Lung (tissue), 13 donors: ENCODE results near the gene GOLGA6C. TPM values are rescaled to one million over a fixed set of nuclear protein-coding genes. Genes with fewer than 3 reads are reported as not detected.
"Not testable (repeated sequence)": the region's sequence is repeated elsewhere in the genome, so short reads cannot be mapped to it uniquely, and the experiment has no call there.

Source experiments
- ATAC-seq: fragments of 200-7000 bp; cut with Tn5 transposase; one replicate; pipeline ENCODE4 v1.9.1; 2020; ENCODE audit warnings: moderate number of reproducible peaks; ENCODE audit not compliant: insufficient read depth, low FRiP score
- DNase-seq, 3 donors: peaks; one replicate each; pipeline ENCODE4 v3.0.0-alpha.2; 2013 to 2017
- H3K27ac ChIP-seq, 2 donors: one replicate each; pipeline ENCODE4 v1.5.1; 2013; ENCODE audit warnings: mild to moderate bottlenecking in 2 of 2, moderate library complexity in 2 of 2, control low read depth in 1 of 2, inconsistent platforms in 1 of 2, low read depth in 1 of 2, low read length in 1 of 2
- H3K27me3 ChIP-seq, 3 donors: one replicate each; pipeline ENCODE4 v1.5.1; 2013; ENCODE audit warnings: low read length in 2 of 3; ENCODE audit not compliant: control insufficient read depth in 3 of 3, insufficient read depth in 3 of 3
- H3K36me3 ChIP-seq, 4 donors: one replicate each; pipeline ENCODE4 v1.5.1; 2013; ENCODE audit warnings: low read length in 4 of 4, mild to moderate bottlenecking in 1 of 4, moderate library complexity in 1 of 4; ENCODE audit not compliant: control insufficient read depth in 4 of 4, insufficient read depth in 4 of 4
- H3K4me1 ChIP-seq, 5 donors: one replicate each; pipeline ENCODE4 v1.5.1; 2013; ENCODE audit warnings: low read length in 5 of 5, mild to moderate bottlenecking in 2 of 5, moderate library complexity in 1 of 5; ENCODE audit not compliant: control insufficient read depth in 5 of 5, insufficient read depth in 5 of 5
- H3K4me3 ChIP-seq: one replicate; pipeline ENCODE4 v1.5.1; 2013; ENCODE audit warnings: mild to moderate bottlenecking, control low read depth, moderate library complexity
- H3K9ac ChIP-seq, 2 donors: one replicate each; pipeline ENCODE4 v1.5.1; 2013; ENCODE audit warnings: low read length in 2 of 2, control low read depth in 1 of 2; ENCODE audit not compliant: insufficient read depth in 1 of 2
- H3K9me3 ChIP-seq, 4 donors: one replicate each; pipeline ENCODE4 v1.5.1; 2013; ENCODE audit warnings: low read length in 3 of 4, mild to moderate bottlenecking in 1 of 4, moderate library complexity in 1 of 4; ENCODE audit not compliant: control insufficient read depth in 4 of 4, insufficient read depth in 3 of 4
- CTCF ChIP-seq: IDR thresholded peaks from 2 replicates; pipeline ENCODE4 v1.5.1; 2012; ENCODE audit warnings: mild to moderate bottlenecking; ENCODE audit errors: control extremely low read depth, extremely low read depth
- WGBS, 2 donors: extraction: QIAGEN DNeasy Blood & Tissue Kit; methylation state at CpG; one replicate each; pipeline ENCODE4 v1.1.7; 2013; 5-methylcytosine and 5-hydroxymethylcytosine counted together
- polyA plus RNA-seq, 2 donors: library from polyadenylated mRNA; stranded (reverse); fragments of 200-250 nt; gene quantifications; one replicate each; pipeline ENCODE4 v1.2.1, GENCODE V29; 2013
- small RNA-seq: library from RNA; depleted of rRNA; stranded (forward); fragments of <200 nt; gene quantifications from one replicate; pipeline ENCODE3, GENCODE V24; 2014; ENCODE audit warnings: low replicate concordance
- total RNA-seq, 2 donors: library from RNA; depleted of rRNA in 1 of 2; stranded (reverse); fragments of >200 nt in 1 of 2; gene quantifications; one replicate each; pipeline ENCODE4 v1.2.1, GENCODE V29; 2014 to 2021
- donor health status: control.
- donor health status: control.
- donor health status: Bipolar disorder and iron deficiency.
- donor health status: healthy.
- donor health status: DM: yes; HTN: yes; CAD: no.

The GOLGA6C gene
- total and polyA plus RNA-seq, 4 donors, result 0.01 TPM; not detected in 3

GRCh38 chr15:75314552-75315290 is 56.6 kb downstream of the GOLGA6C start:
- Histone ChIP-seq H3K36me3 (no peaks in the 10 kb centered on the region), H3K9ac (no peak overlapping the region), H3K4me1 (no peaks in the 10 kb centered on the region), H3K9me3 (no peaks in the 10 kb centered on the region), H3K27me3 (peaks cover 0 to 3% (median 0%) of the 10 kb centered on the region in 3 donors), H3K27ac (no peak overlapping the region), H3K4me3 (no peak overlapping the region)
- 75 to 81% methylated on average over 5 of the region's 5 CpGs for WGBS, 2 donors
- no peak for TF ChIP-seq CTCF
- ATAC-seq (no peak), DNase-seq (no peak)

- DNase-seq, H3K4me3 ChIP-seq, H3K9me3 ChIP-seq, ATAC-seq, H3K4me1 ChIP-seq, H3K27ac ChIP-seq, H3K27me3 ChIP-seq, H3K9ac ChIP-seq, H3K36me3 ChIP-seq: not testable (repeated sequence)
- 82 to 87% methylated on average over 5 of the region's 5 CpGs for WGBS, 2 donors
Measured at GRCh38 chr15:75319231-75319897, 61.2 kb downstream of the GOLGA6C start.

Small RNAs within 50 kb of the gene (small RNA-seq; reads per million reads assigned to genes)
- gene AC068338.1, result not detected
- not detected for gene RN7SL327P
- gene RN7SL489P, result not detected

Other genes starting within 250 kb of the GOLGA6C start
- gene PPCDC, start 234.7 kb upstream of the GOLGA6C start, total RNA-seq, result 10 to 100 TPM; 12.8 to 19.2 TPM
- 10 to 100 TPM; 22.5 to 23.8 TPM for gene PPCDC, start 234.7 kb upstream of the GOLGA6C start, polyA plus RNA-seq
- gene C15orf39, start 56.5 kb upstream of the GOLGA6C start, total RNA-seq, result 10 to 100 TPM; 16.8 to 57.7 TPM
- gene C15orf39, start 56.5 kb upstream of the GOLGA6C start, polyA plus RNA-seq, result 10 to 100 TPM; 13.1 to 34.4 TPM
- under 1 TPM in 1 of 2 donors, not detected in 1; 0.12 TPM for gene GOLGA6D, start 24.5 kb downstream of the GOLGA6C start, total RNA-seq
- gene GOLGA6D, start 24.5 kb downstream of the GOLGA6C start, polyA plus RNA-seq, result not detected
- 10 to 100 TPM; 36.2 to 80.7 TPM for gene COMMD4, start 77.7 kb downstream of the GOLGA6C start, total RNA-seq
- 100 to 1,000 TPM in 1 of 2 donors, 10 to 100 TPM in 1; 95.6 to 135 TPM for gene COMMD4, start 77.7 kb downstream of the GOLGA6C start, polyA plus RNA-seq
- gene NEIL1, start 88.7 kb downstream of the GOLGA6C start, total RNA-seq, result 10 to 100 TPM; 36.4 to 46.8 TPM
- 10 to 100 TPM; 13.8 to 36.4 TPM for gene NEIL1, start 88.7 kb downstream of the GOLGA6C start, polyA plus RNA-seq
- gene MAN2C1, start 110.3 kb downstream of the GOLGA6C start, total RNA-seq, result 100 to 1,000 TPM; 187 to 247 TPM
- gene MAN2C1, start 110.3 kb downstream of the GOLGA6C start, polyA plus RNA-seq, result 100 to 1,000 TPM; 139 to 321 TPM
- gene SIN3A, start 193.4 kb downstream of the GOLGA6C start, total RNA-seq, result 10 to 100 TPM; 66.1 to 86.1 TPM
- 10 to 100 TPM in 1 of 2 donors, 1 to 10 TPM in 1; 9.8 to 19.9 TPM for gene SIN3A, start 193.4 kb downstream of the GOLGA6C start, polyA plus RNA-seq